SK-N-SH treated with all-trans-retinoic acid at 6 μM for 48 hours (cell line): ENCODE results near the gene CRACR2B.

Experiments
- ATAC-seq: fragments of 200-7000 bp; cut with Tn5 transposase; 3 replicates; pipeline ENCODE4 v1.9.1; 2020; ENCODE audit warnings: mild to moderate bottlenecking, moderate library complexity
- ARNTL ChIP-seq: fragments of 450-650 bp; formaldehyde crosslinking; IDR thresholded peaks from 2 replicates; pipeline ENCODE4 v1.5.0; 2020; ENCODE audit warnings: low read depth, mild to moderate bottlenecking, moderate library complexity, borderline replicate concordance
- BACH2 ChIP-seq: fragments of 250-450 bp; sonication (Bioruptor Pico); IDR thresholded peaks from 2 replicates; pipeline ENCODE4 v1.9.0; 2021; ENCODE audit warnings: mild to moderate bottlenecking, borderline replicate concordance
- CSDC2 ChIP-seq: fragments of 250-450 bp; sonication (Bioruptor Pico); IDR thresholded peaks from 2 replicates; pipeline ENCODE4 v1.5.0; 2020; ENCODE audit warnings: mild to moderate bottlenecking, moderate library complexity
- ESRRG ChIP-seq: fragments of 250-450 bp; sonication (Bioruptor Pico); IDR thresholded peaks from 2 replicates; pipeline ENCODE4 v1.6.1; 2021; ENCODE audit warnings: mild to moderate bottlenecking
- GLIS3 ChIP-seq: fragments of 250-450 bp; sonication (Bioruptor Pico); IDR thresholded peaks from 2 replicates; pipeline ENCODE4 v1.5.0; 2020; ENCODE audit warnings: mild to moderate bottlenecking, moderate library complexity
- ISL1 ChIP-seq: fragments of 250-450 bp; sonication (Bioruptor Pico); IDR thresholded peaks from 2 replicates; pipeline ENCODE4 v2.1.2; 2022; ENCODE audit warnings: mild to moderate bottlenecking, moderate library complexity
- OSR1 ChIP-seq: fragments of 250-450 bp; sonication (Bioruptor Pico); IDR thresholded peaks from 2 replicates; pipeline ENCODE4 v1.8.0; 2022; ENCODE audit warnings: moderate library complexity, mild to moderate bottlenecking, inconsistent platforms
- PPARA ChIP-seq: fragments of 250-450 bp; sonication (Bioruptor Pico); IDR thresholded peaks from 2 replicates; pipeline ENCODE4 v1.5.0; 2020; ENCODE audit warnings: mild to moderate bottlenecking, borderline replicate concordance
- RARB ChIP-seq: fragments of 250-450 bp; sonication (Bioruptor Pico); IDR thresholded peaks from 2 replicates; pipeline ENCODE4 v1.8.0; 2021; ENCODE audit warnings: mild to moderate bottlenecking, moderate library complexity
- SNAI2 ChIP-seq: fragments of 250-450 bp; sonication (Bioruptor Pico); IDR thresholded peaks from 2 replicates; pipeline ENCODE4 v1.5.0; 2020; ENCODE audit warnings: mild to moderate bottlenecking, moderate library complexity
- TCF4 ChIP-seq: fragments of 250-450 bp; sonication (Bioruptor Pico); IDR thresholded peaks from 2 replicates; pipeline ENCODE4 v1.8.0; 2021; ENCODE audit warnings: mild to moderate bottlenecking, moderate library complexity, borderline replicate concordance
- TOX ChIP-seq: fragments of 250-450 bp; sonication (Bioruptor Pico); IDR thresholded peaks from 2 replicates; pipeline ENCODE4 v1.8.0; 2021; ENCODE audit warnings: mild to moderate bottlenecking, moderate library complexity, borderline replicate concordance
- ZC3H10 ChIP-seq: fragments of 250-450 bp; sonication (Bioruptor Pico); IDR thresholded peaks from 2 replicates; pipeline ENCODE4 v1.5.1; 2021; ENCODE audit warnings: mild to moderate bottlenecking, moderate library complexity
- ZFP3 ChIP-seq: fragments of 250-450 bp; sonication (Bioruptor Pico); IDR thresholded peaks from 2 replicates; pipeline ENCODE4 v1.5.0; 2020; ENCODE audit warnings: mild to moderate bottlenecking, moderate library complexity
- ZNF70 ChIP-seq: fragments of 450-650 bp; formaldehyde crosslinking; IDR thresholded peaks from 2 replicates; pipeline ENCODE4 v1.5.0; 2020; ENCODE audit warnings: mild to moderate bottlenecking, moderate library complexity
- ZNF8 ChIP-seq: fragments of 450-650 bp; formaldehyde crosslinking; IDR thresholded peaks from 2 replicates; pipeline ENCODE4 v1.5.0; 2020; ENCODE audit warnings: mild to moderate bottlenecking, moderate library complexity
- TF ChIP-seq, protein P1 (sequence below): fragments of 250-450 bp; sonication (Bioruptor Pico); IDR thresholded peaks from 2 replicates; pipeline ENCODE4 v1.8.0; 2021; ENCODE audit warnings: low read depth, mild to moderate bottlenecking, moderate library complexity, borderline replicate concordance
- TF ChIP-seq, protein P2 (sequence below): fragments of 250-450 bp; sonication (Bioruptor Pico); IDR thresholded peaks from 2 replicates; pipeline ENCODE4 v1.5.1; 2021; ENCODE audit warnings: mild to moderate bottlenecking, moderate library complexity
- TF ChIP-seq, protein P3 (sequence below): fragments of 250-450 bp; sonication (Bioruptor Pico); IDR thresholded peaks from 2 replicates; pipeline ENCODE4 v1.5.1; 2020; ENCODE audit warnings: low read depth, mild to moderate bottlenecking, moderate library complexity
- TF ChIP-seq, protein P4 (sequence below): fragments of 250-450 bp; sonication (Bioruptor Pico); IDR thresholded peaks from 2 replicates; pipeline ENCODE4 v1.8.0; 2020; ENCODE audit warnings: mild to moderate bottlenecking, moderate library complexity, borderline replicate concordance

Gene CRACR2B

DNA sequence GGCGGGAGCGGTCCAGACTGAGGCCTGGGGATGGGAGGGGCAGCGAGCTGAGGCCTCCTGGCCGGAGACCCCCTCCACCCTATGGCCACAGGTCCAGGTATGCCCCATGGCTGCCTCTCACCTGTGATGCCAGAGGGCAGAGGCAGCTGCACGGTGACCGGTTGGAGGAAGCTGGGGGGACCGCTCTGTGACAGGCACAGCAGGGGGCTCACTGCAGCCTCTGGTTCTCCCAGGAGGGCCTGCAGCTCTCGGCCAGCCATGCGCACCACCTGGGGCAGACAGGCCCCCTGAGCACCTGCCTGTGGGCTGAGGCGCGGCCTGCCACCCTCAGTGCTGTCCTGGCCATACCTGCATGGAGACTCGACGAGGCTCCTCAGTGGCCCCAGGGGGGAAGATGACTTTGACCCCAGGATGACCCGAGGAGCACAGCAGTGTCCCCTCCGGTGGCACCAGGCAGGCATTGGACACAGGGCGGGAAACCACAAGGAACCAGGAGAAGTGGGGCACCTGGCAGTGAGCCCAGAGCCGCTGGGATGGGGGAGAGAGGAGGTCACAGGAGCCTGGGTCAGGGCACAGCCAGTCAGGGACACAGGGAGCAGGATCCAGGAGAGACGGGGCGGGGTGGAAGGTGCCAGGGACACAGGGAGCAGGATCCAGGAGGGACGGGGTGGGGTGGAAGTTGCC is 26.5 kb upstream of the CRACR2B start:
- TF ChIP-seq ARNTL (no peak), ESRRG (CRISPR knock-in tag) (no peak), ZFP3 (CRISPR knock-in tag) (no peak), ZNF70 (CRISPR knock-in tag) (no peak), CSDC2 (CRISPR knock-in tag) (no peak), ZC3H10 (no peak), TCF4 (CRISPR knock-in tag) (no peak), ZNF8 (CRISPR knock-in tag) (no peak), BACH2 (CRISPR knock-in tag) (no peak), TOX (CRISPR knock-in tag) (no peak)
- ATAC-seq = no peak

DNA sequence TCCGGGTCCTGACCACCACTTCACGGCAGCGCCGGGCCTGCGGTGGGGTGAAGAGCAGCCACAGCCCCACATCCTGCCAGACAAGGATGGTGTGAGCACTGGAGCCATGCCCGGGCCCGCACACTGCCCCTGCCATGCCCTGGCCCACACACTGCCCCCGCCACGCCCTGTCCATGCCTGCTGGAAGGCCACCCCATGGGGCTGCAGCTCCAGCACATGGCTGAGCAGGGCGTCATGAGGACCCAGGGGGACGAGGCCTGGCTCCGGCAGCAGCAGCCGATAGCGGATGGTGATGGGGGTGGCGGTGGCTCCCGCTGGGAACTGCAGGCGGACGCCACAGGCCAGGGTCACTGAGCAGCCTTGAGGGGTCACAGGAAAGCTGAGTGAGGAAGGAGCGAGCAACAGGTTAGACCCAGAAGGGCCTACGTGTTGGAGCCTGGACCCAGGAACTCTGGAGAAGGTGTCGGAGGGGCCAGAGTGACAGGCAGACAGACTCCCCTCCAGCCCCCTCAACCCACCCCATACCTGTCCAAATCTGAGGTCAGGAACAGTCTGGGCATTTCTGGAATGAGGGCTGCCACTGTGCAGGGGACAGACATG is 25.6 kb upstream of the CRACR2B start:
- no peak for TF ChIP-seq ZNF70 (CRISPR knock-in tag)
- TF ChIP-seq, protein P1, sequence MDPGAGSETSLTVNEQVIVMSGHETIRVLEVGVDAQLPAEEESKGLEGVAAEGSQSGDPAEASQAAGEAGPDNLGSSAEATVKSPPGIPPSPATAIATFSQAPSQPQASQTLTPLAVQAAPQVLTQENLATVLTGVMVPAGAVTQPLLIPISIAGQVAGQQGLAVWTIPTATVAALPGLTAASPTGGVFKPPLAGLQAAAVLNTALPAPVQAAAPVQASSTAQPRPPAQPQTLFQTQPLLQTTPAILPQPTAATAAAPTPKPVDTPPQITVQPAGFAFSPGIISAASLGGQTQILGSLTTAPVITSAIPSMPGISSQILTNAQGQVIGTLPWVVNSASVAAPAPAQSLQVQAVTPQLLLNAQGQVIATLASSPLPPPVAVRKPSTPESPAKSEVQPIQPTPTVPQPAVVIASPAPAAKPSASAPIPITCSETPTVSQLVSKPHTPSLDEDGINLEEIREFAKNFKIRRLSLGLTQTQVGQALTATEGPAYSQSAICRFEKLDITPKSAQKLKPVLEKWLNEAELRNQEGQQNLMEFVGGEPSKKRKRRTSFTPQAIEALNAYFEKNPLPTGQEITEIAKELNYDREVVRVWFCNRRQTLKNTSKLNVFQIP (CRISPR knock-in tag) = no peak
- no peak for TF ChIP-seq ISL1 (CRISPR knock-in tag)
- no peak for TF ChIP-seq TOX (CRISPR knock-in tag)
- TF ChIP-seq OSR1 (CRISPR knock-in tag) = no peak
- TF ChIP-seq SNAI2 (CRISPR knock-in tag) = no peak
- TF ChIP-seq ZFP3 (CRISPR knock-in tag) = no peak
- TF ChIP-seq ZNF8 (CRISPR knock-in tag) = no peak
- TF ChIP-seq, protein P2, sequence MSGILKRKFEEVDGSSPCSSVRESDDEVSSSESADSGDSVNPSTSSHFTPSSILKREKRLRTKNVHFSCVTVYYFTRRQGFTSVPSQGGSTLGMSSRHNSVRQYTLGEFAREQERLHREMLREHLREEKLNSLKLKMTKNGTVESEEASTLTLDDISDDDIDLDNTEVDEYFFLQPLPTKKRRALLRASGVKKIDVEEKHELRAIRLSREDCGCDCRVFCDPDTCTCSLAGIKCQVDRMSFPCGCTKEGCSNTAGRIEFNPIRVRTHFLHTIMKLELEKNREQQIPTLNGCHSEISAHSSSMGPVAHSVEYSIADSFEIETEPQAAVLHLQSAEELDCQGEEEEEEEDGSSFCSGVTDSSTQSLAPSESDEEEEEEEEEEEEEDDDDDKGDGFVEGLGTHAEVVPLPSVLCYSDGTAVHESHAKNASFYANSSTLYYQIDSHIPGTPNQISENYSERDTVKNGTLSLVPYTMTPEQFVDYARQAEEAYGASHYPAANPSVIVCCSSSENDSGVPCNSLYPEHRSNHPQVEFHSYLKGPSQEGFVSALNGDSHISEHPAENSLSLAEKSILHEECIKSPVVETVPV (CRISPR knock-in tag) = no peak
- TF ChIP-seq ZC3H10 = no peak
- TF ChIP-seq ESRRG (CRISPR knock-in tag) = no peak
- TF ChIP-seq ARNTL = no peak
- TF ChIP-seq RARB (CRISPR knock-in tag) = no peak
- ATAC-seq = no peak

DNA sequence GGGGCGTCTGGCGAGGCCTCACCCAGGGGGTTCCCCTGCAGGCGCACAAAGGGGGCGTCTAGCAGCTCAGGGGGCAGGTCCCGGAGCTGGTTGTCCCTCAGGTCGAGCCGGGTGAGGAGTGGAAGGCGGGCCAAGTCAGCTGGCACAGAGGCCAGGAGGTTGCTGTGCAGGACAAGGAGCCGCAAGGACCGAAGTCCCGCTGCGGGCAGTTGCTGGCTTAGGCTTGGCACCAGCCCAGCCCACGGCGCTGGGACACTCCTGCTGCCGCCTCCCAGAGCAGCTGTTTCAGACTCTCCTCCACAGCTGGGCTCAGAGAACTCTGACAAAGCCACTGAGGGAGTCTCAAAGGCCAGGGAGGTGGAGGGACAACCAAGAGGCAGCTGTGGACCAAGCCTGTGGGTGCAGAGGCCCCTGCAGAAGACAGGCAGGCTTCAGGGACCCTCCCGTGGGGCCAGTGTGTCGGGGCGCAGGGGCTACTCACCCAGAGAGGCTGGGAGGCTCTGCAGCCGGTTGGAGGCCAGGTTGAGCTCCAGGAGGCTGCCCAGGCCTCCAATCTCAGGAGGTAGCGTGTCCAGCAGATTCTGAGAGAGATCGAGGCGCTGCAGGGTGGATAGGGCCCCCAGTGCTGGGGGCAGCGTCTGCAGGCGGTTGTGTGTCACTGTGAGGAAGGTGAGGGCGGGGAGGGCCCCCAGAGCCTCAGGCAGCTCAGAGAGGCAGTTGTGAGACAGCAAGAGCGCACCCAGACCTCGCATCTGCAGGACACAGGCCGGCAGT is 24.8 kb upstream of the CRACR2B start:
- ATAC-seq = no peak
- TF ChIP-seq CSDC2 (CRISPR knock-in tag) (no peak), ARNTL (no peak), TCF4 (CRISPR knock-in tag) (no peak), ESRRG (CRISPR knock-in tag) (no peak), SNAI2 (CRISPR knock-in tag) (no peak), BACH2 (CRISPR knock-in tag) (no peak), TOX (CRISPR knock-in tag) (no peak), ZNF8 (CRISPR knock-in tag) (no peak), ISL1 (CRISPR knock-in tag) (no peak), GLIS3 (CRISPR knock-in tag) (no peak), OSR1 (CRISPR knock-in tag) (no peak)
- TF ChIP-seq, protein P3, sequence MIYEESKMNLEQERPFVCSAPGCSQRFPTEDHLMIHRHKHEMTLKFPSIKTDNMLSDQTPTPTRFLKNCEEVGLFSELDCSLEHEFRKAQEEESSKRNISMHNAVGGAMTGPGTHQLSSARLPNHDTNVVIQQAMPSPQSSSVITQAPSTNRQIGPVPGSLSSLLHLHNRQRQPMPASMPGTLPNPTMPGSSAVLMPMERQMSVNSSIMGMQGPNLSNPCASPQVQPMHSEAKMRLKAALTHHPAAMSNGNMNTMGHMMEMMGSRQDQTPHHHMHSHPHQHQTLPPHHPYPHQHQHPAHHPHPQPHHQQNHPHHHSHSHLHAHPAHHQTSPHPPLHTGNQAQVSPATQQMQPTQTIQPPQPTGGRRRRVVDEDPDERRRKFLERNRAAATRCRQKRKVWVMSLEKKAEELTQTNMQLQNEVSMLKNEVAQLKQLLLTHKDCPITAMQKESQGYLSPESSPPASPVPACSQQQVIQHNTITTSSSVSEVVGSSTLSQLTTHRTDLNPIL (CRISPR knock-in tag) = no peak
- TF ChIP-seq, protein P2 (CRISPR knock-in tag) = no peak

DNA sequence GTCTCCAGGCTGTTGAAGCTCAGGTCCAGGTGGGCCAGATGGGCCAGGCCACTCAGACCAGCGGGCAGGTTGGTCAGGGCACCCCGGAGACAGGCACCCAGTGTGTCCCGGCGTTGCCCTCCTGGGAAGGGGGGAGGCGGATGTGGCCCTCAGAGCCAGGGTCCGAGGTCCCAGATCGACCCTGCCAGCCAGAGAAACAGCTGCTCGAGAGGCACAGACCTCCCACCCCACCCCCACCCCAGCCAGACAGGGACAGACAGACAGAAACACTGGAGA is 24.3 kb upstream of the CRACR2B start:
- no peak for ATAC-seq
- TF ChIP-seq ZNF70 (CRISPR knock-in tag) (no peak), CSDC2 (CRISPR knock-in tag) (no peak), OSR1 (CRISPR knock-in tag) (no peak), ESRRG (CRISPR knock-in tag) (no peak), ARNTL (no peak), PPARA (CRISPR knock-in tag) (no peak), ZC3H10 (no peak), GLIS3 (CRISPR knock-in tag) (no peak), RARB (CRISPR knock-in tag) (no peak)
- TF ChIP-seq, protein P2 (CRISPR knock-in tag) = no peak
- TF ChIP-seq, protein P4, sequence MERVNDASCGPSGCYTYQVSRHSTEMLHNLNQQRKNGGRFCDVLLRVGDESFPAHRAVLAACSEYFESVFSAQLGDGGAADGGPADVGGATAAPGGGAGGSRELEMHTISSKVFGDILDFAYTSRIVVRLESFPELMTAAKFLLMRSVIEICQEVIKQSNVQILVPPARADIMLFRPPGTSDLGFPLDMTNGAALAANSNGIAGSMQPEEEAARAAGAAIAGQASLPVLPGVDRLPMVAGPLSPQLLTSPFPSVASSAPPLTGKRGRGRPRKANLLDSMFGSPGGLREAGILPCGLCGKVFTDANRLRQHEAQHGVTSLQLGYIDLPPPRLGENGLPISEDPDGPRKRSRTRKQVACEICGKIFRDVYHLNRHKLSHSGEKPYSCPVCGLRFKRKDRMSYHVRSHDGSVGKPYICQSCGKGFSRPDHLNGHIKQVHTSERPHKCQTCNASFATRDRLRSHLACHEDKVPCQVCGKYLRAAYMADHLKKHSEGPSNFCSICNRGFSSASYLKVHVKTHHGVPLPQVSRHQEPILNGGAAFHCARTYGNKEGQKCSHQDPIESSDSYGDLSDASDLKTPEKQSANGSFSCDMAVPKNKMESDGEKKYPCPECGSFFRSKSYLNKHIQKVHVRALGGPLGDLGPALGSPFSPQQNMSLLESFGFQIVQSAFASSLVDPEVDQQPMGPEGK = no peak
